ENCODE measurements around the gene CAND1.

CAND1 gene

DNA sequence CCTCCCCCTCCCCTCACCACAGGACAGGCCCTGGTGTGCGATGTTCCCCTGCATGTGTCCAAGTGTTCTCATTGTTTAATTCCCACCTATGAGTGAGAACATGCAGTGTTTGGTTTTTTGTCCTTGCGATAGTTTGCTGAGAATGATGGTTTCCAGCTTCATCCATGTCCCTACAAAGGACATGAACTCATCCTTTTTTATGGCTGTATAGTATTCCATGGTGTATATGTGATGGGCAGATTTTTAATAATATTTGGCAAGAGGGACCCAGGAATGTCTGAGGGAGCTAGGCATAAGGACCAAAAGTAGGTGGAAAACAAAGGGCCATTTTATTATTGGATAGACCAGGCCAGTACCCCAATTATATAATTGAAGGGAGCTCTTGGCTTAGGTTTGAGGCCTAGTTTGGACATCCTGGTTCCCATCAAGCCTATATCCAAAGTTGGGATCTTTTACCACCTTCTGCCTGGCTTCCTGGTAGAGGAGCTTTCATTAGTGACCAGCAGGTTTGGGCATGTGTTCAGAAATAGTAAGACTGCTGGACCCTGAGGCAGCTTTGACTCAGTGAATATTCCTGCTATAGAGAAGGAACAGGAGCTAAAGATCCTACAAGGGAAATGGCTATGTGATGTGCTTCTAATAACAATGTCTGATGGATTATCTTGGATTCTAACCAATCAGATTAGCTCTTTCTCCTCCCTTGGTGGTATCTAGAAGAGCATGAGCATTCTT is 76.0 kb downstream of the CAND1 start:
- Histone ChIP-seq H3K4me3 (ENCODE audit: low read depth, low read length) (no peak overlapping the region), H3K27me3 (ENCODE audit: insufficient read depth, low read depth, severe bottlenecking) (no peaks in the 10 kb centered on the region), H3K9me3 (ENCODE audit: severe bottlenecking) (peaks cover 3% of the 10 kb centered on the region), H3K27ac (no peak overlapping the region), H3K36me3 (no peaks in the 10 kb centered on the region)
- no peak for DNase-seq
- TF ChIP-seq, protein P1, sequence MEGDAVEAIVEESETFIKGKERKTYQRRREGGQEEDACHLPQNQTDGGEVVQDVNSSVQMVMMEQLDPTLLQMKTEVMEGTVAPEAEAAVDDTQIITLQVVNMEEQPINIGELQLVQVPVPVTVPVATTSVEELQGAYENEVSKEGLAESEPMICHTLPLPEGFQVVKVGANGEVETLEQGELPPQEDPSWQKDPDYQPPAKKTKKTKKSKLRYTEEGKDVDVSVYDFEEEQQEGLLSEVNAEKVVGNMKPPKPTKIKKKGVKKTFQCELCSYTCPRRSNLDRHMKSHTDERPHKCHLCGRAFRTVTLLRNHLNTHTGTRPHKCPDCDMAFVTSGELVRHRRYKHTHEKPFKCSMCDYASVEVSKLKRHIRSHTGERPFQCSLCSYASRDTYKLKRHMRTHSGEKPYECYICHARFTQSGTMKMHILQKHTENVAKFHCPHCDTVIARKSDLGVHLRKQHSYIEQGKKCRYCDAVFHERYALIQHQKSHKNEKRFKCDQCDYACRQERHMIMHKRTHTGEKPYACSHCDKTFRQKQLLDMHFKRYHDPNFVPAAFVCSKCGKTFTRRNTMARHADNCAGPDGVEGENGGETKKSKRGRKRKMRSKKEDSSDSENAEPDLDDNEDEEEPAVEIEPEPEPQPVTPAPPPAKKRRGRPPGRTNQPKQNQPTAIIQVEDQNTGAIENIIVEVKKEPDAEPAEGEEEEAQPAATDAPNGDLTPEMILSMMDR (IDR thresholded peaks at IDR 0.05; ENCODE audit: low read depth, low read length) = no peak

DNA sequence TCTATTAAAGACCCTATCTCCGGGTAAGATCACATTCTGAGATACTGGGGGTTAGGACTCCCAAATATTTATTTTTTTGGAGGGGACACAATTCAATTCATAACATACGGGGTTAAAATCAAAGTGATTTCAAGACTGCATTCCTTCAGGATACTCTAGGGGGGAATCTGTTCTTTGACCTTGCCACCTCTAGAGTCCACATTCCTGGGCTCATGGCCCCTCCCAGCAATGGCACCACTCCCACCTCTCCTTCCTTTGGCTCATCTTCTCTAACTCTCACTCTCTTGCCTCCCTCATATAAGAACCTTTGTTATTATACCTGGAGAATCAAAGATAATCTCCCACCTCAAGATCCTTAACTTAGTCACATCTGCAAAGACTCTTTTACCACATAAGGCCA is 79.5 kb downstream of the CAND1 start:
- H3K4me3 ChIP-seq (ENCODE audit: low read depth, low read length) = no peak overlapping the region
- no peak overlapping the region for H3K27ac ChIP-seq
- no peaks in the 10 kb centered on the region for H3K27me3 ChIP-seq (ENCODE audit: insufficient read depth, low read depth, severe bottlenecking)
- no peak for DNase-seq
- H3K36me3 ChIP-seq = no peaks in the 10 kb centered on the region
- no peaks in the 10 kb centered on the region for H3K9me3 ChIP-seq (ENCODE audit: severe bottlenecking)
- TF ChIP-seq, protein P1 (IDR thresholded peaks at IDR 0.05; ENCODE audit: low read depth, low read length) = no peak

DNA sequence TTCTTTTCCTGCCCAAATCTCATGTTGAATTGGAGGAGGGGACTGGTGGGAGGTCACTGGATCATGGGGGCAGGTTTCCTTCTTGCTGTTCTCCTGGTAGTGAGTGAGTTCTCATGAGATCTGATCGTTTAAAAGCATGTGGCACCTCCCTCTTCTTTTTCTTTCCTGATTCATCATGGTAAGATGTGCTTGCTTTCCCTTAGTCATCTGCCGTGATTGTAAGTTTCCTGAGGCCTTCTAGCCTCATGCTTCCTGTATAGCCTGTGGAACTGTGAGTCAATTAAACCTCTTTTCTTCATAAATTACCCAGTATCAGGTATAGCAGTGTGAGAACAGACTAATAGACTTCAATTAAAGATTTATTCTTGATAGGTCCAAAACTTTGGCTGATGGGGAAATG is 83.5 kb downstream of the CAND1 start:
- TF ChIP-seq, protein P1 (IDR thresholded peaks at IDR 0.05; ENCODE audit: low read depth, low read length) = no peak
- no peaks in the 10 kb centered on the region for H3K27me3 ChIP-seq (ENCODE audit: insufficient read depth, low read depth, severe bottlenecking)
- no peaks in the 10 kb centered on the region for H3K36me3 ChIP-seq
- H3K9me3 ChIP-seq (ENCODE audit: severe bottlenecking) = no peaks in the 10 kb centered on the region
- no peak overlapping the region for H3K27ac ChIP-seq
- H3K4me3 ChIP-seq (ENCODE audit: low read depth, low read length) = no peak overlapping the region
- no peak for DNase-seq

DNA sequence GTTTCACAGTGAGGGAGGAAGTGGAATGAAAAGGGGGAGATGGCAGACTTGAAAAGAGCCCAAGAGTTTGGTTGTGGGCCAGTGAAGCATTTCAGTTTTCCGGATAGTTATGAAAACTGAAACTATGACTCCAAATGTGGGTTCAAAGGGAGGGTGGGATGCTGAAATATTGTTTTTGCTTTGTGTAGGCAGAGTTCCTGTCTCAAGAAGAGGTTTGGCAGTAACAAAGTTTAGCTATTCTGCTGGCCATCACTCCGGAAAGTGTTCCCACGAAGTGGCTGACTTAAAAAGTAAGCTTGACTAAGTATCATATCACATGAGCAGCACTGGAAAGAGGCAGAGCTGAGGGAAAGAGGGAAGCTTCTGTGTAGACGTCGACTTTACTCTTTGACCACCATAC is 85.2 kb downstream of the CAND1 start:
- no peak for DNase-seq
- H3K36me3 ChIP-seq = no peaks in the 10 kb centered on the region
- no peaks in the 10 kb centered on the region for H3K9me3 ChIP-seq (ENCODE audit: severe bottlenecking)
- H3K27me3 ChIP-seq (ENCODE audit: insufficient read depth, low read depth, severe bottlenecking) = no peaks in the 10 kb centered on the region
- H3K4me3 ChIP-seq (ENCODE audit: low read depth, low read length) = no peak overlapping the region
- H3K27ac ChIP-seq = no peak overlapping the region
- TF ChIP-seq, protein P1 (IDR thresholded peaks at IDR 0.05; ENCODE audit: low read depth, low read length) = no peak

DNA sequence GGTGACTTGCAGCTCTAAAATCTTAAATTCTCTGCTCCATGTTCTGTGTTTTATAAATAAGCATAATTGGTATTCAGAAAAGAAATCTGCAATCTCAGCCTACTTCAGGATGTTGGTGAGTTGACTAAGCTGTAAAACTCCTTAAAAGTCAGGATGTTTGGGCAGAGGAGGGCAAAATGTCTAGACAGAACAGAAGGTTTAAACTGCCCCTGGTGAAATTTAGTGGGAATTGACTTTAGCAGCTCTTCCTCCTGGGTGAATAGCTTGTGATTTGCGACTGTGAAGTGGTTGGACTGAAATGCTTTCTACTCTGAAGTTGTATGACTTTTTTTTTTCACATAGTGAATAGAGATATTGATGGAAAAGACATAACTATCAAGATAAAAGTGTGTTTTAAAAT is 85.8 kb downstream of the CAND1 start:
- no peak overlapping the region for H3K4me3 ChIP-seq (ENCODE audit: low read depth, low read length)
- no peaks in the 10 kb centered on the region for H3K9me3 ChIP-seq (ENCODE audit: severe bottlenecking)
- H3K27me3 ChIP-seq (ENCODE audit: insufficient read depth, low read depth, severe bottlenecking) = no peaks in the 10 kb centered on the region
- no peak for DNase-seq
- H3K36me3 ChIP-seq = no peaks in the 10 kb centered on the region
- no peak overlapping the region for H3K27ac ChIP-seq
- TF ChIP-seq, protein P1 (IDR thresholded peaks at IDR 0.05; ENCODE audit: low read depth, low read length) = no peak

Data from WERI-Rb-1 (cell line).